NB4 (cell line): Measurements from ENCODE around the gene LRRC56.

Experiments
- CTCF ChIP-seq: IDR thresholded peaks from one replicate; pipeline ENCODE4 v1.5.1; 2012; ENCODE audit warnings: low read depth, low read length
- MAX ChIP-seq: IDR thresholded peaks from 2 replicates; pipeline ENCODE4 v1.6.1; 2011; ENCODE audit warnings: low read depth, low read length
- MYC ChIP-seq: IDR thresholded peaks from 2 replicates; pipeline ENCODE4 v1.6.1; 2011; ENCODE audit warnings: low read depth, low read length
- POLR2A ChIP-seq: IDR thresholded peaks from 2 replicates; pipeline ENCODE4 v1.6.1; 2011; ENCODE audit warnings: mild to moderate bottlenecking; ENCODE audit not compliant: insufficient read length; ENCODE audit errors: extremely low read depth

GRCh38 chr11:537622-538430, 499 bp downstream of the LRRC56 start:
- no peak for TF ChIP-seq CTCF
- no peak for TF ChIP-seq POLR2A
- no peak for TF ChIP-seq MAX
- no peak for TF ChIP-seq MYC
